GM21423 (cell line): ENCODE measurements around the gene GRIK4.
"Not testable (repeated sequence)": the region's sequence is repeated elsewhere in the genome, so short reads cannot be mapped to it uniquely, and the experiment has no call there.

ENCODE experiments used
- ATAC-seq: cut with Tn5 transposase; IDR thresholded peaks from one replicate; pipeline ENCODE4 v1.9.1; 2021; ENCODE audit warnings: mild to moderate bottlenecking, moderate library complexity; ENCODE audit not compliant: unreplicated experiment

The GRIK4 gene

DNA sequence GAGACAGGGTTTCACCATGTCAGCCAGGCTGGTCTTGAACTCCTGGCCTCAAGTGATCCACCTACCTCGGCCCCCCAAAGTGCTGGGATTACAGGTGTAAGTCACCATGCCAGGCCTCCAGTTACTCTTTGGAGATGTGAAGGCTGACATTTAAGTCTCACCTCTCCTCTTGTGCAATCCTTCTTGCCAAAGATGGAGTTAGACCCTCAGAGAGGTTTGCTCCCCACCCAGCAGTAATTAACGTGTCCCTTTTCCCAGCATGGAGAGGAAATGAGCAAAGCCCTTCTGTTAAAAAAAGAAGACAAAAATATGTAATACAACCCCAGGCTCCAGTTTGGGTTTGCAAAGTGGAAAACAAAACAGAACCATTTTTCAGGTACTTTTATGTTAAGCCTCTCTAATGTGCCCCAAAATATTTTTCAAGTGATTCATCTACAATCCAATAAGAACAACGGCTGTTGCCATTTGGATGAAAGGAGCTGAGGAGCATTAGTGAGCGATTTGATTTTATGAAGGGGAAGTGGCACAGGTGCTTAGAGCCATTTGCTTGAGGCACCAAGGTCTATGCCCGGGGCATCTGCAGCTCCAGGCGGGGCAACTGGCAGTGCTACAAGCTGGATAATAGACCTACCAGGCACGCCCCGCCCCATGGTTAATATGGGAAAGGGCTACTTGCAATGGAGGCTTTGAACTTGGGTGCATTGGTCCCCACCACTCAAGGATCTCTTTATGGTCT, 57.2 kb downstream of the GRIK4 start:
- no peak for ATAC-seq

DNA sequence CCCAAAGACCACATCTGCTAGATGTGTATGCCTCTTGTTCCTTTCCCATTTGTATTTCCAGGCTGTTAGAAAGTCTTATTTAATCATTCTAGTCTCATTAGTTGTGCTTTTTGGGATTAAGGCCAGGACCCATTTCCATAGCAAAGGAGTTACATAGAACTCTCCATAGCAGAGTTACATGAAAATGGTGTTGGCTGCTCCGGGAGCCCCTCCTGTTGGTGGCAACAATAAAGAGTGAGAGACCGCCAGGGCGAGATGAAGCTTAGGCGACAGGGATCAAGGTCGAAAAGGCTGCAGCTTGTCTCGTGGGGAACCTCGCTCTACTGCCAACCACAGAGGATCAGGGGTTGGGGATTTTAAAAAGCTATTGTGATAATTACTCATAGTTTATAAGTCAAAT, 58.3 kb downstream of the GRIK4 start:
- ATAC-seq, result no peak

DNA sequence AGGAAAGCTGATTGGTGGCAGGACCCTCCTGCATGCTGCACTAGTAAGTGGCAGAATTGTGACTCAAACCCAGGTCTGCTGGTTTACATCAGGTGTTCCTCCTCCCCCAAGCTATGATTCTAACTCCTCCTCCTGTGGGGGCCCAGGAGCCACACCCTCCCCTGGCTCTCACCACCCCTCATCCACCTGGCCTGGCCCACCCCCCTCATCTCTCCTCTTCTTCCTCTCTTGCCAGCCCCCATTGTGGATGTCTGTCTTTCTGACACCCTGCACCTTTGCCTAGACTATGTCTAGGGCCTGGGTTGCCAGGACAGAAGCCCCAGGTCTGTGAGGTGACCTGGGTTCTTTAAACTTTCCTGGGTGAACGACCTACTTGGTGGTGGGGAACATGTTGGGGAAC, 59.9 kb downstream of the GRIK4 start:
- ATAC-seq, result no peak

DNA sequence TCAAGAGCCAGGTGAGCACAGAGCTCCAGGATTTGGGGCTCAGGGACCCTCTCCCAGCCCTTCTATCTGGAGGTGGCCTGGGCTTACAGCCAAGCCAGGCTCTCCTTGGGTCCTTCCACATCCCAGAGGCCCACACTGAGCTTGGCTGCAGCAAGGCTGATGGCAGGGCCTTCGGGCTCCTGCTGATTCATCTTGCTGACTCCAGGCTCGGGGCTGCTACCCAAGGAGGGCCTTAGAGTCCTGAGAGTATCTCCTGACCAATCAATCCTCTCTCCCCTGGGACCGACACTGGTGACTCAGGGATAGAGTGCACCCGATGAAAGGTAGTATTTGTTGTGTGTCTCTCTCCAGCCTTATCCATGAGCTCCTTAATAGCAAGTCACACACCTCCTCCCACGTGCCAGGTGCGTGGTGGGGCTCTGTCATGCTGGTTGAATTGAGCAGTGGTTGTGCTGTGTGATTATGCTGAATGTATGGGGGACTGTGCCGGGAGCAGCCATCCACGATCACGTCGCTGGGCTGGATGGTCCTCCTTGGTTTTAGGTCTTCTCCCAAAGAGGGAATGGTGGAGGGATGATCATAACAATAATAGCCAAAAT, 62.3 kb downstream of the GRIK4 start:
- ATAC-seq, result no peak

DNA sequence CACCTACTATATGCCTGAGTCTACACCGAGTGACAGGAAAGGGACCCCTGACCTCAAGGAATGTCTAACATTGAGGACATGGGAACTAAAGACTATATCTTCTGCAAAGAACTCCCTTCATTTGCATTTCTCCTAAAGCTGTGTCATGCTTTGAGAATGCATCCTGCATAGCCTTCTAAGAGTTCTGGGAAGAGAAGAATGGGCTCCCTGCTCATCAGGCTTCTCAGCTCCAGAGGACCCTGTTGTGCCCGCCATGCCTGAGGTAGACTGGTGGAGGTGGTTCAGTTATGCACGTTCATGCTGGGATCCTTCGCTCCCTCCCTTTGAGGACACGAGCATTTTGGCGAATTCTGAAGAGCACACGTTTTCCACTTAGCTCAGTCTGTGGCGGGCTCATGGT, 63.3 kb downstream of the GRIK4 start:
- ATAC-seq, result no peak

DNA sequence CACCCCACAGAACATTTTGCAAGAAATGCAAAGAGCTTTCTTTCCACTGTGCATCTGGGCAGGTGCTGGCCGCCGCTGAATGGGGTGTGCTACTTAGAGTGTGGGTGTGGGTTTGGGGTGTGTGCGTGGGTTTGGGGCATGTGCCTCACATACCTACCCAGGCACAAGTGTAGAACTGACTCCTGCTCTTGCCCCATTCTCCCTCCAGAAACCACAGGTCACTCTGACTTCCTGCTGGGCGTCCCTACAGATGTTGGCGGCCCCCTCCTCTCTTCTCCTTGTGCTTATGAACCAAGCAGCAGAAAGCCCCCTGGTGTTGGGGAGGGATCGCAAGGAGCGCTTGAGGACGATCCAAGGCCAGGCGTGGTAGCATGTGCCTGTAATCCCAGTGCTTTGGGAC, 63.9 kb downstream of the GRIK4 start:
- ATAC-seq, result no peak

DNA sequence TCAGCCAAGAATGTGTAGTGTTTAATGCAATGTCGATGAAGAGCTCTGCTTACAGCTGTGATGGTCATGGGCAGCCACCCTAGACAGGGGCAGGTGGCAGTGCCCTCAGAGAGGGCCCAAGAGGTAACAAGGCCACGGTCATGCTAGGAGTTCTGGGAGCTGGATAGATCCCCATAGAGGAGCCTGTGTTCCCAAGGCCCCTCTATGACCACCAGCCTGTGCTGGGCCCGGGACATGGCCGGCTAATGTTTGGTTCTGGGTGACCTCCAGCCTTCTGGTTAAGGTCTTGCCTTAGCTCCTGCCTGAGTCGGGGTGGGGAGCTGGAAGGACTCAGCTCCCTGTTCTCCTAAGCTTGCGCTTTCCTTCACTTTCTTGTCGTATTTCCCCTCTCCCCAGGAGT, 65.1 kb downstream of the GRIK4 start:
- ATAC-seq, result no peak

DNA sequence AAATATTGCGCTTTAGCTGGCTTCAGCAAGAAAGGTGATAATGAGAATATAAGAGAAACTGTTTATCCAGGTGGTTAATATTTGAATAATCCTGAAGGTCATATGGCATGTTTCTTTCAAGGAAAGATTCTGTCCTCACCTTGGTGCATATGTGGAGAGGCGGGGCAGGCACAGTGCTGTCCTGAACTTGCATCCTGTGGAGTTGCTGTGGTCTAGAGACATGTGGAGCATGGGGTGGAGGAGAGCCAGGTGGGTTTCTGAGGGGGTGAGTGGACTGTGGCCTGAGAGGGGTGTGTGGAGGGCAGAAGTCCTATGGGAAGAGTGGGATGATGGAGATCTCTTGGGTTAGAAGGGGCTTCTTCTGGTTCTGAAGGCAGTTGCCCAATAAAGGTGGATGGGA, 65.5 kb downstream of the GRIK4 start:
- no peak for ATAC-seq

DNA sequence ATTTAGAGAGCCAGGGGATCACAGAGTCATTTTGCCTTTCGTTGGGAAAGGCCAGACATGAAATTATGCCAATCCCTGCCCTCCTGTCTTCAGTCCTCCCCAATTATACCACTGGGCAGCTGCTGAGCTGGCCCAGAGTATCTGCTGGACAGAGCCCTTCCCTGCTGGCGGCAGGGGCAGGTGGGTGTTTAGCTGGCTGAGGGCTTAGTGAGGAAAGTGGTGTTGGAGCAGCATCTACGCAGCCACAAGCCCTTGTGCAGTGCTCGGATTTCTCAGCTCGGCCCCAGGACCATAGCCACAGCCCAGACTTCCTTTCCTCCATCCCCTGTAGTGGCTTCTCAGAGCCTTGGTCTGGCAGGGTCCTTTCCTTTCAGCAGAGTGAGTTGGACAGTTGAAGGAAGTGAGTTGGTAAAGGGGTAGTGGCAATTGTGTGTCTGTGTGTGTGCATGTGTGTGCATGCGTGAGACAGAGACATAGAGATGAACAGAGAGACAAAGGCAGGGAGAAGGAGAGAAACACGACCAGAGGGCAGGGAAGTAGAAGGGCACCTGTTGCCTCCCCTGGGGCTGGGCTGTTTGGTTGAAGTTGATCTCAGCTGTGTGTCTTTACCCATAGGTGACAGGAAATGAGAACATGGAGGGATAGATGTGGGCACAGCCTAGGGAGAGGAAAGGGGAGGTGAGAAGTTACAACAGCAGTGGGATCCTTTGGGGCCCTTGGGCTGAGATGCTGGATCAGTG, 66.2 kb downstream of the GRIK4 start:
- no peak for ATAC-seq

DNA sequence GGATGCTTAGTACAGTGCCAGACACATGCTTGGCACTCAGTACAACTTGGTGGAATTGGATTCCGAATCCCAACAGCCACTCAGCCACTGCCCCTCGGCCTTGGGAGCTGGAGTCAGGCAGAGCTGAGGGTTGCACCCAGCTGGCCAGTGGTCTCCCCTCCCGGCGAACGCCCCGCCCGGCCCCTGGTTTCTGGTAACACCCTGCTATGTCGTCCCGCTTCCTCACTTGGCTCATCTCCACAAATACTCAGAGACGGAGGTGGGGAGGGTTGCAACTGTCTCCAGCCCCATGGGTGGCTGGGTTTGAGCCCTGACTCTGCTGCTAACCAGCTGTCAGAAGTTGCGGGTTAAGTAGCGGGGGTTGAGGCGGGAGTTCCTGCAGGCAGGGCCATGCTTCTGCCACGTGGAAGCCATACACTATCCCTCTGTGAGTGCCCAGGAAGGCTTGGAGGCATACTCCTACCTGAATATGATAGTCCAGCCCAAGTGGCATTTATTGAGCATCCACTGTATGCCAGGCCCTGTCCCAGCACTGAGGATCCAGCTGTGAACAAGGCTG, 67.1 kb downstream of the GRIK4 start:
- no peak for ATAC-seq

DNA sequence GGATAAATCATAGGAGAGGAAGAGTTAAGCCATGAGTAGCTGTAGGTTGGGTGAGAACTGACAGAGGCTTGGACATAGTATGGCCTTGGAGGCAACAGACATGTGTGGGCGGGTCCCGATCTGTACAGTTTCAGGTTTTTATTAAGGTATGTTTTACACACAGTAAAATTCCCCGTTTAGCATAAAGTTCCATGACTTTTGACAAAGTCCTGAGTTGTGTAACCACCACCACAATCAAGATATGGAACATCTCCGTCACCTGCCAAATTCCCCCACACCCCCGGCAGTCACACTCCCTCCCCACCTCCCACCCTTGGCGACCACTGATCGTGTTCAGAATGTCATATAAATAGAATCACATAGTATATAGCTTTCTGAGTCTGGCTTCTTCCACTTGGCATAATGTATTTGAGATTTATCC, 68.1 kb downstream of the GRIK4 start:
- no peak for ATAC-seq

DNA sequence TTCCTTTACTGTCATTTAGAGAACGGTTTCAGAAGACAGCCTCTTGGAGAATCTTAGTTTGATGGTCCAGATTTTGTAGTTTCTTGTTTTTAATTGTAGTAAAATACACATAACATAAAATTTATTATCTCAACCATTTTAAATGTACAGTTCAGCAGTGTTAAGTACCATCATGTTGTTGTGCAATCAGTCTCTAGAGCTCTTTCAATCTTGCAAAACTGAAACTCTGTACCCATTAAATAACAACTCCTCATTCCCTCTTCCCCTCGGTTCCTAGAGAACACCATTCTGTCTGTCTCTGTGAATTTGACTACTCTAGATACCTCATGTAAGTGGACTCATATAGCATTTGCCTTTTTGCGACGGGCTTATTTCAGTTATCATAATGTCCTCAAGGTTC, 69.8 kb downstream of the GRIK4 start:
- ATAC-seq, result no peak

DNA sequence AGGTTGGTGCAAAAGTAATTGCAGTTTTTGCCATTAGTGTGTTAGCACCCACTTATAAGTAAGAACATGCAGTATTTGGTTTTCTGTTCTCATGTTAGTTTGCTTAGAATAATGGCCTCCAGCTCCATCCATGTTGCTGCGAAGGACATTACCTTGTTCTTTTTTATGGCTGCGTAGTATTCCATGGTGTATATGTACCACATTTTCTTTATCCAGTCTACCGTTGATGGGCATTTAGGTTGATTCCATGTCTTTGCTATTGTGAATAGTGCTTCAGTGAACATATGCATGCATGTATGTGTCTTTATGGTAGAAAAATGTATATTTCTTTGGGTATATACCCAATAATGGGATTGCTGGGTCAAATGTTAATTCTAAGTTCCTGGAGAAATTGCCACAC, 71.0 kb downstream of the GRIK4 start:
- not testable (repeated sequence) for ATAC-seq

DNA sequence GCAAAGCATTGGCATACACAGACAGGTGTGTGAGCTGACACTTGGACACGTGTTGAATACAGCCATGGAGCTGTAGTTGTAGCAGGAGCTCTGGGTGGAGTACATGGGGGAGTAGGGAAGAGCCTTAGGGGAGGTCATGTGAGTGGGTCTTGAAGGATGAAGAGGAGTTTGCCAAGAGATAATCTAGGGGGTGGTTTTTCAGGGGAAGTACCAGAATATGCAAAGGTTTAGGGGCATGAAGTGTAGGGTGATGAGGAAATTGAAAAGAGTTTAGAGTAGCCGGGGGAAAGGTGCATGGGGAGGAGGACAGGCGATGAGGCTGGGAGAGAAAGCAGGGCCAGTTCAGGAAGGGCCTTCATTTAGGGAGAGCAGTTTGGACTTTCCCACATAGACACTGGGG, 74.5 kb downstream of the GRIK4 start:
- no peak for ATAC-seq

DNA sequence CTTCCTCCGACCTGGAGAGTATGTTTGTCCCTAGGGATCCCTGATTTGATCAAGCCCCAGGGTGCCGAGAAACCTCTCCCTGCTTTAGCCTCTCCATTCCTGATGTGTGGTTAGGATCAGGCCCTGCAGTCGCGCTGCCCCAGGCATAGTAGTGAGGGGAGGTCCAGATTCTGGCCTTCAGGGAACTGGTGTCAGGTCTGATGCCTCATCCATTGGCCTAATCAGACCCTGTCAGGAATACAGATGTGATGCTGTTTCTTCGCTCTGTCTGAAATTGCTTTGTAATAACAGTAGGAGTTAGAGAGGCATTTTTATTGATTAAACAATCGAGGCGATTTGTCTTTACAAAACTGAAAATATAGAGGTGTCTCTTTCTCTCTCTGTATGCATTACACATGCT, 75.2 kb downstream of the GRIK4 start:
- ATAC-seq, result no peak

DNA sequence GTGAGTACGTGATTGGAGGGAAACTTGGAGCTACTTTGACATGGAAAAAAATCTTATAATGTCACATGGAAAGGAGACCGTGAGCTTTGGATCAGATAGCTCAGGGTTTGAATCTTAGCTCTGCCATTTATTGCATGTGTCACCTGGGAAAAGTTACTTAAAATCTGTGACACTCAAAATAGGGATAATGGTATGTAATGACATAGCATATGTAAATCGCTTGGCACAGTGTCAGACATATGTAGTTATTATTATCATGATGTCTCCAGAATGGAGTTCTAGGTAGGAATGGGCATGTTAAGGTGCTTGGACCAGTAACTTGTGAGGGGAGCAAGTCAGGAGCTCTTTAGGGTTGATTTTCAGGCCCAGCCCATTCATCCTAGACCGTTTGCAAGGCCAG, 75.8 kb downstream of the GRIK4 start:
- no peak for ATAC-seq

DNA sequence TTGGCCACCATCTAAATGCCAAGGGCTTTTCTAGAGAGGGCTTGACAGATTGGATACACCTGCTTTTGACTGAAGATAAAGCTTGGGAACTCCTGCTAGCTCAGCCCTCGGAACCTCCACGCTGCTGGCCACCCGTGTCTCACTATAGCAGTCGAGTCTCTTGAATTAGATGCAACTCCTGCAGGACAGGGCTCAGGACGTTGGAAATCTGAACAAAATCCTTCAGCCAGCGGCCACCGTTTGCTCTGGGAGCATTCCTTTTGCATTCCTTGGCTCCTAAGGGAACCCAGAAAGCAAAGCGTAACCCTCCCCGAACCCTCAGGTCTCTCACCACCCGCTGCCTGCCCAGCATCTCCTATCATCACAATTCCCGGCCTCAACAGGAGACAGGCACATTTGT, 77.8 kb downstream of the GRIK4 start:
- no peak for ATAC-seq

DNA sequence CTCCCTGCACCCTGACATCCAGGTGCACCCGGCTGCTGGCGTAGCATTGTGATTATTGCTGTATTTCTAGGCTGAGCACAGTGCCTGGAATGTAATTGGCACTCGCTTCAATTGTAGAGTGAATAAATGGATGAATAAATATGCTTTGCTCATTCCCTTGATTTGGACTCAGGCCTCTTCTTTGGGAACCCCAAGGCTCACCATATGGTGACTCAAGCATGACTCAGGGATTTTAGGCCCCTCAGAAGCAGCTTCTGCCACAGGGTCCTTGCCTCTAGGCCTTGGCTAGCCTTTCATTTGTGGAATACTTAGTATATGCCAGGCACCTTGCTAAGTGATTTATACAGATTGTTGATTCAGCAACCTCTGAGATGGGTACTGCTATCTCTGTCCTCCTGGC, 78.9 kb downstream of the GRIK4 start:
- ATAC-seq, result no peak

DNA sequence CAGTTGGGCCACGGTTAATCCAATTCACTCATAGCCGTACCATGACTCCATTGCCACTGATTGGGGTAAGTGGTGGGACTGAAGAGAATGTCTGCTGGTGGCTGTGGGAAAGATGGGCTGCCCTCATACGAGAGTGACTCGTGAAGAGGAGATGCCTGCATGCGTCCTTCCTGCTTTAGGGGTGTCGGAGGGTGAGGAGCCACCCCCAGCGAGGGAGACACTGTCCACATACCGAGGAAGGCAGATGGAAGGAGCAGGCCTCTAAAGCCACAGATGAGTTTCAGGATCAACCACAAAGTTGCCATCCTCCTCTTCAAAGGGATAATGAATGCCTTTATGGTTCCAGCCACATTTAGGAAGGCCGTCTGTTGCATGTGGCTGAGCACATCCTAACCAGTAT, 83.2 kb downstream of the GRIK4 start:
- ATAC-seq, result no peak

DNA sequence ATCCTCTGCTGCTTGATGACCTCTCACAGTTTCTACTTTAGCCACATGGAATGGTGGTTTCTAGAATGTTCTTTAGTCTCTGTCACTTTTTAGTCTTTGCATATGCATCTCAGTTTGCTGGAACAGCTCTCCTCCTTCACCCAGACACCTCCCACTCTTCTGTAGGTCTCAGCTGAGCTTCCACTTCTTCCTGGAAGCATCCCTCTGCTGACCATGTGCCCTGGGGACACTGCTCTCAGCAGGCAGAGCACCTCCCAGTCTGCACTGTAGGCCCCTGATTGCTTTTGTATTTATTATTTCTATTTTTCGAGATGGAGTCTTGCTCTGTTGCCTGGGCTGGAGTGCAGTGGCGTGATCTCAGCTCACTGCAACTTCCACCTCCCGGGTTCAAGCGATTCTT, 84.0 kb downstream of the GRIK4 start:
- no peak for ATAC-seq

DNA sequence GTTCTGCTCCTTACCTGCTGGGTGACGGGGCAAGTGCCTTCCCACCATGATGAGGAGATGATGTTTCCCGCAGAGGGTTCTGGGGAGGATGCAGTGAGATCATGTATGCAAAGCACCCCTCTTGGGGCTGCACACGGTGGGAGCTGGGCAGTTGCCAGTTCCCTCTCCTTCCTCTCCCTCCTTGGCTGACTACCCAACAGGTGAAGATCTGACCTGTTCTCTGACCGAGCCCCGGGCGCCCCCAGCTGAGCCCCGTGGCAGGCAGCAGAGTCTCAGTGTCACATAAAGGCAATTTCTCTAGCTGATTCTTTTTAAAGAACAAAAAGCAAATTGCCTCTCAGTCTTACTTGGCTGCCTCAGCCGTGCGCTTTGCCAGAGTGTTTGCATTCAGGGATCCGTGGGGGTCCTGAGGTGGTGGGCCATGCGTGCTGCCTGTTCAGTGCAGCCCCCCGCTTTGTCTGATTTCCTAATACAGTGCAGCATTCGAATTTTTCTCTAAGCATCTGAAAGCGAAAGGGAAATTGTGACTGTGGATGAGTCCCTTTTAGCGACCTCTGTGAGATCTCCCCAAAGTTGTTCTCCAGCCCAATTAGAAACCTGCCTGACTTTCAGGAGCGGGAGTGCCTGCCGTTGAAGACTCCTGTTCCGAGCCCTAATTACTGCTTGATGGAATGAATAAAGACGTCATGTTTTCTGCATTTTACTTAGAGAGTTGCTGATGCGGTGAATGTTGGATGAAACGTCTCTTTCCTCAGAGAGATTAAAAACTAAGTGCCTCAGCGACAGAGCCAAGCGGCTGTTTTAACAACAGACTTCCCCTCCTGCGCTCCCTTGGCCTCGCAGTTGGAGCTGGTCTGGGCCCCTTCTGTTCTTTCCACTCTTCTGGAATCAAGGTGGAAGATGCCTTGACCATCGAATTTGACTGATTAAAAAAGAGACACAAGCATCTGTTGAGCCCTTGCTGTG, 86.0 kb downstream of the GRIK4 start:
- no peak for ATAC-seq
